Body of pancreas (tissue), 4 donors: ENCODE data around the gene GPR17. TPM values are rescaled to one million over a fixed set of nuclear protein-coding genes. Genes with fewer than 3 reads are reported as not detected.

Experiments
- ATAC-seq: fragments of 150-250 bp; one replicate; pipeline ENCODE4 v1.9.1; 2016
- DNase-seq, 4 donors: peaks; one replicate each; pipeline ENCODE4 v3.0.0-alpha.2; 2019
- H3K27ac ChIP-seq, 4 donors: fragments of 200-600 bp; sonication (generic); 1 replicate in 3 of 4; 2 replicates in 1 of 4; pipeline versions ENCODE4 v1.5.1 to v1.6.1; 2016 to 2019; ENCODE audit warnings: mild to moderate bottlenecking in 1 of 4, mixed read lengths in 1 of 4, moderate library complexity in 1 of 4
- H3K27me3 ChIP-seq, 2 donors: fragments of 200-600 bp; sonication (generic); one replicate each; pipeline ENCODE4 v1.6.0; 2016; ENCODE audit warnings: mild to moderate bottlenecking in 1 of 2
- H3K36me3 ChIP-seq, 2 donors: fragments of 200-600 bp; sonication (generic); replicated peaks in 1 of 2; 2 replicates each; pipeline ENCODE4 v1.5.1; 2016; ENCODE audit warnings: low read depth in 2 of 2; ENCODE audit not compliant: insufficient read depth in 1 of 2
- H3K4me1 ChIP-seq: fragments of 200-600 bp; sonication (generic); one replicate; pipeline ENCODE4 v1.6.0; 2016
- H3K4me3 ChIP-seq, 2 donors: fragments of 200-600 bp; sonication (generic); 1 replicate in 1 of 2; 2 replicates in 1 of 2; pipeline ENCODE4 v1.5.1; 2016 to 2019
- H3K9me3 ChIP-seq, 3 donors: fragments of 200-600 bp; sonication (generic); 1 replicate in 2 of 3; 2 replicates in 1 of 3; pipeline ENCODE4 v1.5.1; 2016
- CTCF ChIP-seq, 7 experiments: fragments of 450-650 bp in 4 of 7; fragments of 200-600 bp in 3 of 7; sonication (generic) in 3 of 7; IDR thresholded peaks; one replicate each; pipeline ENCODE4 v1.5.1; 2016 to 2019; ENCODE audit warnings: antibody characterized with exemption in 7 of 7
- POLR2A ChIP-seq, 3 donors: fragments of 450-650 bp; IDR thresholded peaks; one replicate each; pipeline ENCODE4 v1.6.1; 2016; ENCODE audit warnings: antibody characterized with exemption in 3 of 3, mild to moderate bottlenecking in 2 of 3
- WGBS, 2 donors: methylation state at CpG; one replicate each; pipeline ENCODE4 v1.1.5; 2017; 5-methylcytosine and 5-hydroxymethylcytosine counted together
- intact Hi-C: fragments of 100-400 bp; cut with DNase I; formaldehyde crosslinking; loops from one replicate; pipeline ENCODE4 v1.15.1; 2023
- total RNA-seq, 2 donors: library from RNA; depleted of rRNA; stranded (reverse); fragments of >200 nt; gene quantifications; one replicate each; pipeline ENCODE4 v1.1.0, GENCODE V29; 2016

The GPR17 gene
- total RNA-seq, 2 donors from 2014 or later: 0.26 TPM; not detected in 1

DNA sequence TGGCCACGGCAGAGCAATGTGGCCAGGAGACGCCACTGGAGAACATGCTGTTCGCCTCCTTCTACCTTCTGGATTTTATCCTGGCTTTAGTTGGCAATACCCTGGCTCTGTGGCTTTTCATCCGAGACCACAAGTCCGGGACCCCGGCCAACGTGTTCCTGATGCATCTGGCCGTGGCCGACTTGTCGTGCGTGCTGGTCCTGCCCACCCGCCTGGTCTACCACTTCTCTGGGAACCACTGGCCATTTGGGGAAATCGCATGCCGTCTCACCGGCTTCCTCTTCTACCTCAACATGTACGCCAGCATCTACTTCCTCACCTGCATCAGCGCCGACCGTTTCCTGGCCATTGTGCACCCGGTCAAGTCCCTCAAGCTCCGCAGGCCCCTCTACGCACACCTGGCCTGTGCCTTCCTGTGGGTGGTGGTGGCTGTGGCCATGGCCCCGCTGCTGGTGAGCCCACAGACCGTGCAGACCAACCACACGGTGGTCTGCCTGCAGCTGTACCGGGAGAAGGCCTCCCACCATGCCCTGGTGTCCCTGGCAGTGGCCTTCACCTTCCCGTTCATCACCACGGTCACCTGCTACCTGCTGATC, 4.9 kb downstream of the GPR17 start:
- H3K27ac ChIP-seq: no peak overlapping the region
- DNase-seq: no peak
- intact Hi-C loops: no loop called here

DNA sequence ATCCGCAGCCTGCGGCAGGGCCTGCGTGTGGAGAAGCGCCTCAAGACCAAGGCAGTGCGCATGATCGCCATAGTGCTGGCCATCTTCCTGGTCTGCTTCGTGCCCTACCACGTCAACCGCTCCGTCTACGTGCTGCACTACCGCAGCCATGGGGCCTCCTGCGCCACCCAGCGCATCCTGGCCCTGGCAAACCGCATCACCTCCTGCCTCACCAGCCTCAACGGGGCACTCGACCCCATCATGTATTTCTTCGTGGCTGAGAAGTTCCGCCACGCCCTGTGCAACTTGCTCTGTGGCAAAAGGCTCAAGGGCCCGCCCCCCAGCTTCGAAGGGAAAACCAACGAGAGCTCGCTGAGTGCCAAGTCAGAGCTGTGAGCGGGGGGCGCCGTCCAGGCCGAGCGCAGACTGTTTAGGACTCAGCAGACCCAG, 5.4 kb downstream of the GPR17 start:
- ATAC-seq (no peak), DNase-seq (no peak)
- Histone ChIP-seq H3K36me3 (no peaks in the 10 kb centered on the region), H3K4me1 (peaks cover 12% of the 10 kb centered on the region), H3K27me3 (no peaks in the 10 kb centered on the region), H3K9me3 (no peaks in the 10 kb centered on the region), H3K4me3 (no peak overlapping the region), H3K27ac (no peak overlapping the region)
- intact Hi-C loops: no loop called here
- 86 to 93% methylated on average over 16 to 29 of the region's 29 CpGs for WGBS, 2 donors
- TF ChIP-seq POLR2A (IDR thresholded peaks at IDR 0.05): no peak
- TF ChIP-seq CTCF (IDR thresholded peaks at IDR 0.05): no peak

More for the DNA sequence above, 4.9 kb downstream of the GPR17 start:
- Histone ChIP-seq H3K4me3 (no peak overlapping the region), H3K36me3 (no peaks in the 10 kb centered on the region), H3K4me1 (peaks cover 12% of the 10 kb centered on the region), H3K9me3 (no peaks in the 10 kb centered on the region), H3K27me3 (no peaks in the 10 kb centered on the region)
- no peak for TF ChIP-seq POLR2A (IDR thresholded peaks at IDR 0.05)
- TF ChIP-seq CTCF (IDR thresholded peaks at IDR 0.05): no peak
- ATAC-seq: no peak
- WGBS, 2 donors: 68 to 87% methylated on average over 8 to 25 of the region's 28 CpGs

DNA sequence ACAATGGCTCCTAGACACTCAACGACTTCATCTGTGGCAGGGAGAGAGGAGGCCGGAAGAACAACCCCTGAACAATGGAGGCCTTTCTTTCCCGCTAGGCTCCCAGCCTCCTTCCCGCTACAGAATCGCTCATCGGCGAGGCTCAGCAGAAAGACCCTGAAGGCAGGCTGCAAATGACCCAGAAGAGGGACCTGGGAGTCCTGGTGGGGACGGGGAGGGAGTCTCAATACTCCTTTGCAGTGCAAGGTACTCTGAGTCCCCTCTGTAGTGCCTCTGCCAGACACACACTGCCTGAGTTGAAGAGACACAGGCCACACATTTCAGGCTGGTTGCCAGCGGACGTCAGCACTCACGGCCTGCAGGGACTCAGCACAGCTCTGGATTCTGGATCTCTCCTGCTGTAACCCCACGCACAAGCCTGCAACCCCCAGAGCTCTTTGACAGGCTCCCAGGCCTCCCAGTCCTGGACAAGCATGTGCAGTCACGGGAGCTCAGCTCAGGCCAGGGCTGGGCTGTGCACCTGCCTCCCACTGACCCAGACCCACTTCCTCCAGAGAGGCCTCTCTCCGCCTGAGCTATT, 6.1 kb downstream of the GPR17 start:
- DNase-seq (peak; percentile 36 to 52 (median 43)), ATAC-seq (peak; percentile 38)
- H3K27ac ChIP-seq: peak overlapping the region in 1 of 4 donors; percentile 6
- 59 to 82% methylated on average over 13 to 14 of the region's 14 CpGs for WGBS, 2 donors
- no peak overlapping the region for H3K4me3 ChIP-seq
- H3K27me3 ChIP-seq: no peaks in the 10 kb centered on the region
- H3K9me3 ChIP-seq: no peaks in the 10 kb centered on the region
- intact Hi-C loops: no loop called here
- H3K4me1 ChIP-seq: peaks cover 12% of the 10 kb centered on the region
- no peaks in the 10 kb centered on the region for H3K36me3 ChIP-seq
- TF ChIP-seq CTCF (IDR thresholded peaks at IDR 0.05): no peak
- TF ChIP-seq POLR2A (IDR thresholded peaks at IDR 0.05): no peak

GRCh38 chr2:127652786-127653357, 6.9 kb downstream of the GPR17 start:
- Histone ChIP-seq H3K4me1 (peaks cover 12% of the 10 kb centered on the region), H3K36me3 (no peaks in the 10 kb centered on the region), H3K9me3 (no peaks in the 10 kb centered on the region), H3K27ac (no peak overlapping the region), H3K4me3 (no peak overlapping the region), H3K27me3 (no peaks in the 10 kb centered on the region)
- 70 to 73% methylated on average over 25 of the region's 25 CpGs for WGBS, 2 donors
- intact Hi-C loops: no loop called here
- DNase-seq: no peak
- ATAC-seq: no peak
- no peak for TF ChIP-seq CTCF (IDR thresholded peaks at IDR 0.05)
- no peak for TF ChIP-seq POLR2A (IDR thresholded peaks at IDR 0.05)
